OCI-LY3 (cell line): ENCODE results near the gene TMEM218.

Experiments
- EZH2phosphoT487 ChIP-seq: fragments of 200-600 bp; shearing (Covaris generic); IDR thresholded peaks from 2 replicates; pipeline ENCODE4 v1.6.1; 2018; ENCODE audit warnings: antibody characterized with exemption, mixed run types, low read depth
- TF ChIP-seq, protein P1 (sequence below): fragments of 200-600, 300-600 bp; sonication (generic); IDR thresholded peaks from 2 replicates; pipeline ENCODE4 v1.5.1; 2014; ENCODE audit warnings: antibody characterized with exemption, low read length, low read depth

DNA sequence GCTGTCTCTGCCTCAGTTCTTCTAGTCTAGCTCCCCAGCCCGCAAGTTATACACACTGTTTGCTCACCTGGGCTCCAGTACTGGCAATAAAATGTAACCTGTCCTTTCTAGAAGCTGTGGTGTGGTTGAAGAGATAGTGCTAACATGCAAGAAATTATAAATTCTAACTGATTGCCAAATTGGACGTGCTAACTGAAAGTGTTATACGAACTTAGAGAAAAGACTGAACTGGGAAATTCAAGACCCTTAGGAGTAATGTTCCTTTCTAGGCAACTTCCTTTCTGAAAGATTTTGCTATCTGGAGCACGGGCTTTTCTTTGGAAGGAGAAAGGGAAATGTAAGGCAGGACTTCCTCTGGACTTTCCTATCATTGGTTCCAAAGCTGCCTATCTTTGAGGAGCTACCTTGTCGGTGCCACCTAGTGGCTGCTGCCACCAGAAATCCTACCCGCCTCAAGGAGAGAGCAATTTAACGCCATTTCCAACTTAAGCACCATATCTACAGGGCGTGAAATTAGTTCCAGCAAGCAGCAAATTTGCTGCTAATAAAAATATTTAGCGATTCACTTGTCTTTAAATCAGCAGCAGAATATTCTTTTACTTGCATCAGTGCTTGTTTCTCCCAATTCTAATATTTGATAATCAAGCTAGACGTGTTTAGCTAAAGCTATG is 12.7 kb upstream of the TMEM218 start:
- TF ChIP-seq, protein P1, sequence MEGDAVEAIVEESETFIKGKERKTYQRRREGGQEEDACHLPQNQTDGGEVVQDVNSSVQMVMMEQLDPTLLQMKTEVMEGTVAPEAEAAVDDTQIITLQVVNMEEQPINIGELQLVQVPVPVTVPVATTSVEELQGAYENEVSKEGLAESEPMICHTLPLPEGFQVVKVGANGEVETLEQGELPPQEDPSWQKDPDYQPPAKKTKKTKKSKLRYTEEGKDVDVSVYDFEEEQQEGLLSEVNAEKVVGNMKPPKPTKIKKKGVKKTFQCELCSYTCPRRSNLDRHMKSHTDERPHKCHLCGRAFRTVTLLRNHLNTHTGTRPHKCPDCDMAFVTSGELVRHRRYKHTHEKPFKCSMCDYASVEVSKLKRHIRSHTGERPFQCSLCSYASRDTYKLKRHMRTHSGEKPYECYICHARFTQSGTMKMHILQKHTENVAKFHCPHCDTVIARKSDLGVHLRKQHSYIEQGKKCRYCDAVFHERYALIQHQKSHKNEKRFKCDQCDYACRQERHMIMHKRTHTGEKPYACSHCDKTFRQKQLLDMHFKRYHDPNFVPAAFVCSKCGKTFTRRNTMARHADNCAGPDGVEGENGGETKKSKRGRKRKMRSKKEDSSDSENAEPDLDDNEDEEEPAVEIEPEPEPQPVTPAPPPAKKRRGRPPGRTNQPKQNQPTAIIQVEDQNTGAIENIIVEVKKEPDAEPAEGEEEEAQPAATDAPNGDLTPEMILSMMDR, result peak; percentile 76
- no peak for TF ChIP-seq EZH2phosphoT487
